Activated T-cell treated with anti-CD3 and anti-CD28 coated beads, Interleukin-2, amount 50 U/mL, for 24 hours (primary cell): ENCODE measurements around the gene NEIL3.
A peak's percentile ranks its signal among the peaks of the same experiment; 100 is the strongest.
"Not testable (repeated sequence)": the region's sequence is repeated elsewhere in the genome, so short reads cannot be mapped to it uniquely, and the experiment has no call there.

Experiments
- DNase-seq: peaks from one replicate; pipeline ENCODE4 v3.0.0-alpha.2; 2020
- H3K27ac Mint-ChIP-seq: 2 replicates; pipeline ENCODE4 v1.8.0; 2020; ENCODE audit warnings: mild to moderate bottlenecking, mixed read lengths
- H3K27me3 Mint-ChIP-seq: 2 replicates; pipeline ENCODE4 v1.8.0; 2020; ENCODE audit warnings: mixed read lengths
- H3K36me3 Mint-ChIP-seq: 2 replicates; pipeline ENCODE4 v1.8.0; 2020; ENCODE audit warnings: low read depth, mixed read lengths
- H3K4me1 Mint-ChIP-seq: 2 replicates; pipeline ENCODE4 v1.8.0; 2020; ENCODE audit warnings: low read depth, mixed read lengths
- H3K4me3 Mint-ChIP-seq: 2 replicates; pipeline ENCODE4 v1.8.0; 2020; ENCODE audit warnings: mild to moderate bottlenecking, moderate library complexity, mixed read lengths
- H3K9me3 Mint-ChIP-seq: 2 replicates; pipeline ENCODE4 v1.8.0; 2020; ENCODE audit warnings: mixed read lengths

Gene NEIL3

DNA sequence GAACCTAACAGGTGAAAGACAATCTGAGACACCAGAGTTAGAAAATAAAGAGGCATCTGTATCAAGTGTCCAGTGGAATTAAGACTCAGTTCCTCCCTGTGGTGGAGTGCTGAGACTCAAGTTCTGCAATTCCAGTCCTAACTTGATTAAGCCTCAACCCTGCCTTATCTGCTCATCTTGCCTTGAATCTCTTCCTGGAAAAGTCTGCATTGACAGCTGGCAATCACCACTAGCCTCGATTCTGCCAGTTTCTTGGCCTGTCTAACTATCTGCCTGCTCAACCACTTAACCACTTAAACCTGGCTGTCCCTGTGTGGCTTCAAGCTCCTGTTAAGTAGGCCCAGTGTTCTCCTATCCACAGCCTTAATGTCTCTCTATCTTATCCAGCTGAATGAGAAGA lies 22.4 kb upstream of the NEIL3 start:
- peaks cover 3% of the 10 kb centered on the region for H3K4me1 Mint-ChIP-seq
- no peak overlapping the region for H3K4me3 Mint-ChIP-seq
- no peaks in the 10 kb centered on the region for H3K27me3 Mint-ChIP-seq
- no peaks in the 10 kb centered on the region for H3K36me3 Mint-ChIP-seq
- no peak overlapping the region for H3K27ac Mint-ChIP-seq
- no peaks in the 10 kb centered on the region for H3K9me3 Mint-ChIP-seq
- DNase-seq, result no peak

GRCh38 chr4:177288335-177288734 lies 21.3 kb upstream of the NEIL3 start:
- Mint-ChIP-seq H3K9me3 (no peaks in the 10 kb centered on the region), H3K27me3 (no peaks in the 10 kb centered on the region), H3K4me3 (no peak overlapping the region), H3K36me3 (no peaks in the 10 kb centered on the region), H3K4me1 (peaks cover 3% of the 10 kb centered on the region), H3K27ac (no peak overlapping the region)
- DNase-seq, result no peak

GRCh38 chr4:177290780-177291179 lies 18.9 kb upstream of the NEIL3 start:
- Mint-ChIP-seq H3K4me1 (peaks cover under 1% of the 10 kb centered on the region), H3K27ac (no peak overlapping the region), H3K4me3 (no peak overlapping the region), H3K27me3 (no peaks in the 10 kb centered on the region), H3K9me3 (no peaks in the 10 kb centered on the region), H3K36me3 (no peaks in the 10 kb centered on the region)
- DNase-seq, result no peak

GRCh38 chr4:177292171-177292570 lies 17.5 kb upstream of the NEIL3 start:
- H3K27me3 Mint-ChIP-seq, result no peaks in the 10 kb centered on the region

GRCh38 chr4:177293208-177294033 lies 16.3 kb upstream of the NEIL3 start:
- peaks cover 2% of the 10 kb centered on the region for H3K4me1 Mint-ChIP-seq
- H3K36me3 Mint-ChIP-seq, result no peaks in the 10 kb centered on the region
- no peak overlapping the region for H3K27ac Mint-ChIP-seq
- DNase-seq, result no peak
- no peak overlapping the region for H3K4me3 Mint-ChIP-seq
- no peaks in the 10 kb centered on the region for H3K27me3 Mint-ChIP-seq
- peaks cover 8% of the 10 kb centered on the region for H3K9me3 Mint-ChIP-seq

More at GRCh38 chr4:177292171-177292570, 17.5 kb upstream of the NEIL3 start:
- no peaks in the 10 kb centered on the region for H3K4me1 Mint-ChIP-seq
- no peaks in the 10 kb centered on the region for H3K9me3 Mint-ChIP-seq
- DNase-seq, result no peak
- no peaks in the 10 kb centered on the region for H3K36me3 Mint-ChIP-seq
- no peak overlapping the region for H3K4me3 Mint-ChIP-seq
- no peak overlapping the region for H3K27ac Mint-ChIP-seq

- H3K27ac Mint-ChIP-seq, result no peak overlapping the region
- no peak overlapping the region for H3K4me3 Mint-ChIP-seq
- H3K36me3 Mint-ChIP-seq, result no peaks in the 10 kb centered on the region
- no peaks in the 10 kb centered on the region for H3K27me3 Mint-ChIP-seq
- H3K4me1 Mint-ChIP-seq, result peaks cover 2% of the 10 kb centered on the region
- DNase-seq, result no peak
- H3K9me3 Mint-ChIP-seq, result peaks cover 8% of the 10 kb centered on the region
Observed at GRCh38 chr4:177297785-177298391, 11.8 kb upstream of the NEIL3 start.

DNA sequence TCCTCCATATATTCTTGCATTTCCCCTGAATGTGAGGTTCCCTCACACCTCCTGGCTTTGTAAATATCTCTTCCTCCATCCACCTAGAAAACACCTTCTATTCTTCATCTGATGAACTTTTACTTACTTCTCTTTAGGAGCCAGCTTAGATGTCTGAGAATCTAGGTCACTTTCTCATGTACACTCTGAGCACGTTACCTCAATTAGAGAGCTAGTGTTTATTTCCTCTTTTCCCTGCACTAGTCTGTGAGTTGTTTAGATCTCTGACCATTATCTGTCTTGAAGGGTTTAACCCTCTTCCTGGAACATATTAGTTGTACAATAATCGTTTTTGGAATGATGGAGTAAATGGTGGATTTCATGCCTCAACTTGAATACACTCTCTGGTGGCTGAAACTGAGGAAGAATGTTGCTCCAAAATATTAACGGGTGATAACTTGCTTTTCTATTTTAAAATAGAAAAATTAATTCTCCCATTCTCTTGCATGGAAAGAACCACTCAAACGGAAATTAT lies 8.5 kb upstream of the NEIL3 start:
- Mint-ChIP-seq H3K4me3 (no peak overlapping the region), H3K4me1 (peaks cover 2% of the 10 kb centered on the region), H3K36me3 (no peaks in the 10 kb centered on the region), H3K27ac (no peak overlapping the region), H3K9me3 (peaks cover 8% of the 10 kb centered on the region), H3K27me3 (no peaks in the 10 kb centered on the region)
- DNase-seq, result no peak

- DNase-seq, result no peak
- Mint-ChIP-seq H3K4me1 (peaks cover 2% of the 10 kb centered on the region), H3K36me3 (no peaks in the 10 kb centered on the region), H3K27ac (no peak overlapping the region), H3K9me3 (peaks cover 6% of the 10 kb centered on the region), H3K4me3 (no peak overlapping the region), H3K27me3 (no peaks in the 10 kb centered on the region)
Observed at GRCh38 chr4:177302371-177303100, 7.1 kb upstream of the NEIL3 start.

DNA sequence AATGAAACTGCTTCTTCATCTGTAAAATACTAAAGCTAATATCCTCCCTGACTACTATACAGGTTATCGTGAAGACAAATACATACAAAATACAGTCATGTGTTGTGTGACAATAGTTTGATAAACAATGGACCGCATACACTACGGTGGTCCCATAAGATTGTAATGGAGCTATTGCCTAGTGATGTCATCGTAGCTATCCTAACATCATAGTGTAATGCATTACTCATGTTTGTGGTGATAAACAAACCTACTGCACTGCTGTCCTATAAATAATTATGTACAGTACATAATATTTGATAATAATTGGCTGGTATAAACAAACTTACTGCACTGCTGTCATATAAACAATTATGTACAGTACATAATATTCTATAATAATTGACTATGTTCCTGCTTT lies 5.6 kb upstream of the NEIL3 start:
- Mint-ChIP-seq H3K4me3 (no peak overlapping the region), H3K27ac (no peak overlapping the region), H3K27me3 (no peaks in the 10 kb centered on the region), H3K4me1 (peaks cover 10% of the 10 kb centered on the region), H3K36me3 (no peaks in the 10 kb centered on the region), H3K9me3 (no peaks in the 10 kb centered on the region)
- DNase-seq, result no peak

- not testable (repeated sequence) for DNase-seq, H3K9me3 Mint-ChIP-seq, H3K27me3 Mint-ChIP-seq, H3K4me3 Mint-ChIP-seq, H3K27ac Mint-ChIP-seq, H3K36me3 Mint-ChIP-seq
- H3K4me1 Mint-ChIP-seq, result peaks cover 15% of the 10 kb centered on the region
Observed at GRCh38 chr4:177304864-177305263, 4.8 kb upstream of the NEIL3 start.

DNA sequence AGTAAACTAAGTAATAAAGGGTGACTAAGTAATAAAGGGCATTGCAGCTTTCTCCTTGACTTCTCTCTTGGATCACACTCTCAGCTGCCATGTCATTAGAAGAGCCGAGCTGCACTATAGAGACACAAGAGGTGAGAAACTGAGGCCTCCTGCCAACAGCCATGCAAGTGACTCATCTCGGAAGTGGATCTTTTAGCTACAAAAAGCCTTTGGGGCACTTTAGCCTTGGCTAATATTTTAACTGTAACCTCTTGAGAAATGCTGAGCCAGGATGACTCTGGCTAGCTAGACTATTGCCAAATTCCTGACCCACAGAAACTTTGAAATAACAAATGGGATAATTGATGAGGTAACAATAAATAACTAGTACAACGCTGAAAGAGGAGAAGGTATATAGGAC lies 1.5 kb upstream of the NEIL3 start:
- no peaks in the 10 kb centered on the region for H3K9me3 Mint-ChIP-seq
- no peak overlapping the region for H3K4me3 Mint-ChIP-seq
- H3K27ac Mint-ChIP-seq, result no peak overlapping the region
- no peaks in the 10 kb centered on the region for H3K27me3 Mint-ChIP-seq
- peaks cover 7% of the 10 kb centered on the region for H3K36me3 Mint-ChIP-seq
- no peak for DNase-seq
- peaks cover 24% of the 10 kb centered on the region for H3K4me1 Mint-ChIP-seq

- Mint-ChIP-seq H3K9me3 (no peaks in the 10 kb centered on the region), H3K27me3 (no peaks in the 10 kb centered on the region), H3K4me3 (peak overlapping the region; percentile 94), H3K4me1 (peaks cover 28% of the 10 kb centered on the region), H3K27ac (peak overlapping the region; percentile 95), H3K36me3 (peaks cover 7% of the 10 kb centered on the region)
- DNase-seq, result no peak
Observed at GRCh38 chr4:177308847-177309521, 690 bp upstream of the NEIL3 start.

DNA sequence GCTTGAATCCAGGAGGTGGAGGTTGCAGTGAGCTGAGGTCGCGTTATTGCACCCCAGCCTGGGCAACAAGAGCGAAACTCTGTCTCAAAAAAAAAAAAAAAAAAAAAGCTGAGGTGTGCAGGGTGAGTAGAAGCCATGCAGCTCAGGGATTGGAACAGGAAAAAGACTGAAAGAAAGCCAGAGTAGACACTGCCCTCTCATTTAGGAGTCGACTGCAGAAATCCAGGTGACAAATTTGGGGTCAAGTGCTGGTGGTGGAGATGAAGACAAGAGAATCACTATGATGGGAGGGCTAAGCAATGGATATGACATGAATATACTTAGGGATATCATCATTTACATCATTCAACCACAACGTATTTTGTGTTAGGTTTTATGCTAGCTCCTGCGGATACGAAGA lies 1.9 kb downstream of the NEIL3 start:
- no peak for DNase-seq
- H3K4me1 Mint-ChIP-seq, result peaks cover 45% of the 10 kb centered on the region
- H3K9me3 Mint-ChIP-seq, result no peaks in the 10 kb centered on the region
- H3K4me3 Mint-ChIP-seq, result peak overlapping the region; percentile 94
- H3K27ac Mint-ChIP-seq, result no peak overlapping the region
- peaks cover 7% of the 10 kb centered on the region for H3K36me3 Mint-ChIP-seq
- no peaks in the 10 kb centered on the region for H3K27me3 Mint-ChIP-seq

GRCh38 chr4:177313263-177313662 lies 3.6 kb downstream of the NEIL3 start:
- Mint-ChIP-seq H3K4me3 (no peak overlapping the region), H3K27me3 (no peaks in the 10 kb centered on the region), H3K36me3 (peaks cover 7% of the 10 kb centered on the region), H3K27ac (no peak overlapping the region), H3K4me1 (peaks cover 48% of the 10 kb centered on the region), H3K9me3 (no peaks in the 10 kb centered on the region)
- DNase-seq, result no peak
